Gastroesophageal sphincter (tissue), 4 donors: ENCODE data around the gene LMF1. TPM values are rescaled to one million over a fixed set of nuclear protein-coding genes. Genes with fewer than 3 reads are reported as not detected.

Experiments used
- ATAC-seq: fragments of 150-250 bp; one replicate; pipeline ENCODE4 v1.9.1; 2016; ENCODE audit warnings: mild to moderate bottlenecking, moderate library complexity
- H3K27ac ChIP-seq, 4 donors: fragments of 200-600 bp; sonication (generic) in 3 of 4; 1 replicate in 3 of 4; 2 replicates in 1 of 4; pipeline ENCODE4 v1.5.1; 2016 to 2019
- H3K27me3 ChIP-seq: fragments of 200-600 bp; sonication (generic); one replicate; pipeline ENCODE4 v1.5.1; 2019
- H3K36me3 ChIP-seq, 2 donors: fragments of 200-600 bp; sonication (generic); one replicate each; pipeline ENCODE4 v1.5.1; 2019; ENCODE audit warnings: control low read depth in 1 of 2
- H3K4me1 ChIP-seq, 3 donors: fragments of 200-600 bp; sonication (generic); 1 replicate in 2 of 3; 2 replicates in 1 of 3; pipeline ENCODE4 v1.5.1; 2016 to 2019; ENCODE audit warnings: control low read depth in 2 of 3
- H3K4me3 ChIP-seq, 2 donors: fragments of 200-600 bp; sonication (generic); one replicate each; pipeline ENCODE4 v1.5.1; 2019; ENCODE audit warnings: mild to moderate bottlenecking in 1 of 2, moderate library complexity in 1 of 2
- H3K9me3 ChIP-seq, 3 donors: fragments of 200-600 bp; sonication (generic); one replicate each; pipeline ENCODE4 v1.5.1; 2017 to 2019; ENCODE audit warnings: control low read depth in 2 of 3
- EP300 ChIP-seq: sonication (generic); formaldehyde crosslinking; IDR thresholded peaks from one replicate; pipeline ENCODE4 v1.6.1; 2017; ENCODE audit warnings: antibody characterized with exemption, mild to moderate bottlenecking
- POLR2A ChIP-seq, 2 donors: fragments of 450-650 bp; IDR thresholded peaks; one replicate each; pipeline ENCODE4 v1.6.1; 2017; ENCODE audit warnings: antibody characterized with exemption in 2 of 2, mild to moderate bottlenecking in 2 of 2, moderate library complexity in 1 of 2
- POLR2AphosphoS5 ChIP-seq: sonication (generic); formaldehyde crosslinking; IDR thresholded peaks from one replicate; pipeline ENCODE4 v1.6.1; 2017; ENCODE audit warnings: antibody characterized with exemption
- WGBS, 2 donors: methylation state at CpG; one replicate each; pipeline ENCODE4 v1.1.5; 2018; ENCODE audit warnings: low coverage in 1 of 2; 5-methylcytosine and 5-hydroxymethylcytosine counted together
- total RNA-seq, 4 donors: library from RNA; depleted of rRNA; stranded (reverse); fragments of >200 nt; gene quantifications; one replicate each; pipeline ENCODE4 v1.1.0, GENCODE V29; 2016
- TF ChIP-seq, protein P1 (sequence below), 4 experiments: fragments of 200-600 bp in 2 of 4; fragments of 450-650 bp in 2 of 4; sonication (generic) in 1 of 4; IDR thresholded peaks; one replicate each; pipeline ENCODE4 v1.5.1; 2017 to 2019; ENCODE audit warnings: antibody characterized with exemption in 4 of 4, mild to moderate bottlenecking in 2 of 4, moderate library complexity in 2 of 4

Gene LMF1
- total RNA-seq, 4 donors from 2014 or later = 13.7 to 57.3 (median 20.9) TPM

GRCh38 chr16:1009358-1010150 is 38.8 kb upstream of the LMF1 start:
- no peak overlapping the region for H3K27ac ChIP-seq
- peaks cover 50% of the 10 kb centered on the region for H3K27me3 ChIP-seq
- H3K4me1 ChIP-seq = no peaks in the 10 kb centered on the region
- 30 to 77% methylated on average over 2 to 10 of the region's 30 CpGs for WGBS, 2 donors
- TF ChIP-seq, protein P1, sequence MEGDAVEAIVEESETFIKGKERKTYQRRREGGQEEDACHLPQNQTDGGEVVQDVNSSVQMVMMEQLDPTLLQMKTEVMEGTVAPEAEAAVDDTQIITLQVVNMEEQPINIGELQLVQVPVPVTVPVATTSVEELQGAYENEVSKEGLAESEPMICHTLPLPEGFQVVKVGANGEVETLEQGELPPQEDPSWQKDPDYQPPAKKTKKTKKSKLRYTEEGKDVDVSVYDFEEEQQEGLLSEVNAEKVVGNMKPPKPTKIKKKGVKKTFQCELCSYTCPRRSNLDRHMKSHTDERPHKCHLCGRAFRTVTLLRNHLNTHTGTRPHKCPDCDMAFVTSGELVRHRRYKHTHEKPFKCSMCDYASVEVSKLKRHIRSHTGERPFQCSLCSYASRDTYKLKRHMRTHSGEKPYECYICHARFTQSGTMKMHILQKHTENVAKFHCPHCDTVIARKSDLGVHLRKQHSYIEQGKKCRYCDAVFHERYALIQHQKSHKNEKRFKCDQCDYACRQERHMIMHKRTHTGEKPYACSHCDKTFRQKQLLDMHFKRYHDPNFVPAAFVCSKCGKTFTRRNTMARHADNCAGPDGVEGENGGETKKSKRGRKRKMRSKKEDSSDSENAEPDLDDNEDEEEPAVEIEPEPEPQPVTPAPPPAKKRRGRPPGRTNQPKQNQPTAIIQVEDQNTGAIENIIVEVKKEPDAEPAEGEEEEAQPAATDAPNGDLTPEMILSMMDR (IDR thresholded peaks at IDR 0.05) = no peak
- TF ChIP-seq POLR2AphosphoS5 = no peak
- TF ChIP-seq EP300 = no peak
- TF ChIP-seq POLR2A (IDR thresholded peaks at IDR 0.05) = no peak
- no peak for ATAC-seq
- H3K4me3 ChIP-seq = no peak overlapping the region
- no peaks in the 10 kb centered on the region for H3K36me3 ChIP-seq
- no peaks in the 10 kb centered on the region for H3K9me3 ChIP-seq

GRCh38 chr16:1008085-1008484 is 37.3 kb upstream of the LMF1 start:
- H3K27me3 ChIP-seq = peaks cover 57% of the 10 kb centered on the region
- no peaks in the 10 kb centered on the region for H3K36me3 ChIP-seq
- H3K4me3 ChIP-seq = no peak overlapping the region
- no peak for TF ChIP-seq POLR2A (IDR thresholded peaks at IDR 0.05)
- TF ChIP-seq, protein P1 (IDR thresholded peaks at IDR 0.05) = no peak
- no peak for TF ChIP-seq POLR2AphosphoS5
- no peak overlapping the region for H3K27ac ChIP-seq
- WGBS, 2 donors = no CpG with 5 or more reads among the region's 14 CpGs
- no peaks in the 10 kb centered on the region for H3K9me3 ChIP-seq
- no peak for ATAC-seq
- peaks cover 0 to 3% (median 0%) of the 10 kb centered on the region in 3 donors for H3K4me1 ChIP-seq

GRCh38 chr16:1007284-1007850 is 36.6 kb upstream of the LMF1 start:
- WGBS, 2 donors = 82% methylated on average over 7 of the region's 16 CpGs; no CpG with 5 or more reads in 1 of the 2 donors
- peaks cover 0 to 9% (median 3%) of the 10 kb centered on the region in 3 donors for H3K4me1 ChIP-seq
- H3K36me3 ChIP-seq = no peaks in the 10 kb centered on the region
- no peaks in the 10 kb centered on the region for H3K9me3 ChIP-seq
- peaks cover 60% of the 10 kb centered on the region for H3K27me3 ChIP-seq
- H3K4me3 ChIP-seq = no peak overlapping the region
- ATAC-seq = no peak
- TF ChIP-seq POLR2AphosphoS5 (no peak), POLR2A (IDR thresholded peaks at IDR 0.05) (no peak), EP300 (no peak)
- TF ChIP-seq, protein P1 (IDR thresholded peaks at IDR 0.05) = no peak
- no peak overlapping the region for H3K27ac ChIP-seq

- ATAC-seq = no peak
- Histone ChIP-seq H3K4me3 (no peak overlapping the region), H3K27ac (no peak overlapping the region), H3K4me1 (peaks cover 0 to 9% (median 3%) of the 10 kb centered on the region in 3 donors), H3K27me3 (peaks cover 63% of the 10 kb centered on the region), H3K9me3 (no peaks in the 10 kb centered on the region), H3K36me3 (no peaks in the 10 kb centered on the region)
- no peak for TF ChIP-seq POLR2AphosphoS5
- TF ChIP-seq, protein P1 (IDR thresholded peaks at IDR 0.05) = no peak
- TF ChIP-seq EP300 = no peak
- TF ChIP-seq POLR2A (IDR thresholded peaks at IDR 0.05) = no peak
- WGBS, 2 donors = 65 to 90% methylated on average over 2 to 12 of the region's 25 CpGs
Observed at GRCh38 chr16:1006781-1007180, 36.0 kb upstream of the LMF1 start.
